DMS153 treated with DMSO at 0.1 percent for 48 hours (cell line): Measurements from ENCODE around the gene FBXL13.
"Not testable (repeated sequence)": the region's sequence is repeated elsewhere in the genome, so short reads cannot be mapped to it uniquely, and the experiment has no call there.

Experiments
- DNase-seq: peaks from one replicate; lab custom pipeline; 2025; ENCODE audit not compliant: unreplicated experiment; lab: John Stamatoyannopoulos, UW

Gene FBXL13

DNA sequence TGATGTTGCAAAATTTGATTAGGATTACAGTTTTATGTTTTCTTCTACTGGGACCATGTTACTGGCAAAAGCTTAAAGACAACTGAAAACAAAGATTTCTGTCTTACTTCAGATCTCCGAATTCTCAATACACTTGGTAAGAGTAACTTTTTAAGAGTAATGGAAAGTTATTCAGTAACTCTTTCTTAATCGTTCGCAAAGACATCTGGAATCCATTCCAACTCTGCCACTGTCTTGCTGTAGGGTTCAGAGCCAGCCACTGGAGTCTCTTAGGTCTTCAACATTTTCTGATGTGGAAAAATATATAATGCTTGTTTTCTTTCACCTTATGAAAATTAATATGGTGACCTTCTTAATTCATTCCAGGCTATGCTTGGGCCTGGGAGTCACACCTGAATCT, 295.9 kb downstream of the FBXL13 start:
- DNase-seq: not testable (repeated sequence)

DNA sequence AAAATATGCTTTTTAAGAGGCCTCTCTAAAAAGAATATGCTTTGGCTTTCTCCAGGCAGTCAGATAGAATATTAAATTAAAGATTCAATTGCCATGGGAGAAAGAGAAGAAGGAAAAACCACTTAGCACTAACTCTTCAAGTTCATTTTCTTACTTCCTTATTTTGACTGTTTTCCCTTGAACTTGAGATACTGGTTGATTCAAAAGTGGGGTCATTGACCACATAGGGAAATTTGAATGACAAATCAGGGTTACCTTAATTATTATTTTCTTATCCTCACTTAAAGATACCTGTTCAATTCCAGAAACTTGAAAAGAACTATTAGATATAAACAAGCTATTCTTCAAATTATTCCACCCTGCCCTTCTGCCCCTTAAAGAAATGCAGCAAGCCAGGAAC, 298.4 kb downstream of the FBXL13 start:
- not testable (repeated sequence) for DNase-seq

DNA sequence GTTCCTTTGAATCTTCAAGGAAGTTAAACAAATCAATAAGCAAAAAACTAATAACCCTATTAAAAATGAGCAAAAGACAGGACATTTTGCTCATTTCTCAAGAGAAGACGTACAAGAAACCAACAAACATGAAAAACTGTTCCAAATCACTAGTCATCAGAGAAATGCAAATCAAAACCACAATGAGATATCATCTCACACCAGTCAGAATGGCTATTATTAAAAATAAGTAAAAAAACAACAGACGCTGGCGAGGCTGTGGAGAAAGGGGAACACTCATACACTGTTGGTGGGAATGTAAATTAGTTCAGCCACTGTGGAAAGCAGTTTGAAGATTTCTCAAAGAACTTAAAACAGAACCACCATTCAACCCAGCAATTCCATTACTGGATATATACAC, 304.1 kb downstream of the FBXL13 start:
- not testable (repeated sequence) for DNase-seq

DNA sequence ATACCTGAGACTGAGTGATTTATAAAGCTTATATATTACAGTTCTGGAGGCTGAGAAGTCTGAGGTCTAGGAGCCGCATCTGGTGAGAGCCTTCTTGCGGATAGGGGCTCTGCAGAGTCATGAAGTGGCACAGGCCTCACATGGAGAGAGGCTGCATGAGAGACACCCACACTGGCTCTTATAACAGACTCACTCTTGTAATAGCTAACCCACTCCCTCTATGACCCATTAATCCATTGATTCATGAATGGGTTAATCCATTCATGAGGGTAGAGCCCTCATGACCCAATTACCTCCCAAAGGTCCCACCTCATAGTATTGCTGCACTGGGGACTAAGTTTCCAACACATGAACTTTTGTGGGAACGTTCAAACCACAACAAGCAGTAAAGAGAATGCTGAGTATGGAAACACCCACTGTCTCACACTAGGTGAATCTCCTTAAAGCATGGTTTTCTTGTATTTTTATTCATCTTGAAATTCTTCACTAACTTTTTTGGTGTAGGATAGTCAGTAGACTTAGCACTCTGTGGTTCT, 304.9 kb downstream of the FBXL13 start:
- not testable (repeated sequence) for DNase-seq

DNA sequence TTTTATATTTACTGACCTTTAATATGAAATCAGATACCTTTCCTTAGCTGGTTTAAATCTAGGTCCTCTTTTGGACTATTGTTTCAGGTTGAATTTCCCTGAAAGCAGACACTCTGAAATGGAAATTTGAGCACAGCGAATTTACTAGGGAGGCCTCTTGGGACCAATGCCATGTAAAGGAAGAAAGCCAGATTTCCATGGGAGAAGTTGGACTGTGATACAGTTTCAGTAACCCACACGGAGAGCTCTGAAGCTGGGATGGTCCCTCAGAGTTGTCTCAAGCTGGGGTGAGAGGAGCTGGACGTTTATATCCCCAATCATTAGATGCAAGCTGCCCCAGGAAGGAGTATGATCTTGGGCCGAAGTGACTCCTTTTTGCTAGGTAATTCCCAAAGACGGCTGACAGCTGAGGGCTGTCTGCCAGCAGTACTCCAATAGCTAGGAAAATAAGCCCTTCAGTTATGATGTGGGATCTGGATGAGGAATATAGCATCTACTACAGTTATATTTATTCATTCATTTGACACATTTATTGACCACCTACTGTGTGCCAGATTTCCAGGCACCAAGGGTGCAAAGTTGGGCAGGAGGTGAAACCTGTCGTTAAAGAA, 311.2 kb downstream of the FBXL13 start:
- DNase-seq: not testable (repeated sequence)
